HG02588 (cell line): Measurements from ENCODE around the gene FAAP100.
A peak's percentile ranks its signal among the peaks of the same experiment; 100 is the strongest.

Experiments
- ATAC-seq: cut with Tn5 transposase; IDR thresholded peaks from one replicate; pipeline ENCODE4 v1.9.1; 2021; ENCODE audit warnings: mild to moderate bottlenecking, moderate library complexity; ENCODE audit not compliant: unreplicated experiment

Gene FAAP100

GRCh38 chr17:81526662-81527571 is 25.2 kb downstream of the FAAP100 start:
- no peak for ATAC-seq

DNA sequence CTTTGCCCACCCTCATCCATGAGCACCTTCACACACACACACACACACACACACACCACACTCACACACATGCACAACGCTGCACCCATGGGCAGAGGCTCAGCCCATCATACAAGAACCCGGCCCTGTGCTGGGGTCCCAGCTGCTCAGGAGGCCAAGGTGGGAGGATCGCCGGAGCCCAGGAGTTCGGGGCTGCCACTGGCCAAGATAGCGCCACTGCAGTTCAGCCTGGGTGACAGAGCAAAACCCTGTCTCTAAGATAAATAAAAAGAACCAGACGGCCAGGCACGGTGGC is 27.3 kb downstream of the FAAP100 start:
- no peak for ATAC-seq

GRCh38 chr17:81524039-81524864 is 27.9 kb downstream of the FAAP100 start:
- no peak for ATAC-seq

GRCh38 chr17:81523402-81524038 is 28.6 kb downstream of the FAAP100 start:
- ATAC-seq, result no peak

GRCh38 chr17:81522491-81523401 is 29.4 kb downstream of the FAAP100 start:
- ATAC-seq, result no peak

- ATAC-seq, result no peak
These were observed 31.9 kb downstream of the FAAP100 start for GRCh38 chr17:81520021-81520901.

GRCh38 chr17:81519284-81520020 is 32.7 kb downstream of the FAAP100 start:
- ATAC-seq, result no peak

DNA sequence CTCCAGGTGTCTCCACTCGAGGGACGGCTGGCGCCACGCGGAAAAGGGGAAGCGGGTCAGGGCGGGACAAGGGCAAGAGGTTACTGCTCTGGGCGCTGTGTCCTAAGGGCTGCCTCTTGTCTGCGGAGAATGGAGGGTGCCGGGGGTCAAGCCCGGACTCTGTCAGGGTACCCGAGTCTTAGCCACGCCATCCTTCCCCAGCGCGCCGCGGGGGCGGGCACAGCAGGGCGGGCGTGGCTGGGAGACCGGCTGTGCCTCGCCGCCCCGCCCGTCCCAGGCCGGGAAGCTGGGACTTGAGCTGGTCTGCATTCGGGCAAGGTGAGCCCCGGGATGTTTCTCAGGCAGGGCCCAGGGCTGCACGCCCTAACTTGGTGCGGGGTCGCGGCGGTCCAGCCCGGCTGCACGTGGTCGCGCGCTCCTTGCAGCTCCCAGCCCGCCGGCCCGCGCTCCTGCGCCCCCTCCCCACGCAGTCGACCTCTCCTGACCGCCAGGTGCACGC is 33.3 kb downstream of the FAAP100 start:
- no peak for ATAC-seq

- no peak for ATAC-seq
These were observed 33.9 kb downstream of the FAAP100 start for GRCh38 chr17:81518113-81518784.

GRCh38 chr17:81517339-81518112 is 34.6 kb downstream of the FAAP100 start:
- no peak for ATAC-seq

DNA sequence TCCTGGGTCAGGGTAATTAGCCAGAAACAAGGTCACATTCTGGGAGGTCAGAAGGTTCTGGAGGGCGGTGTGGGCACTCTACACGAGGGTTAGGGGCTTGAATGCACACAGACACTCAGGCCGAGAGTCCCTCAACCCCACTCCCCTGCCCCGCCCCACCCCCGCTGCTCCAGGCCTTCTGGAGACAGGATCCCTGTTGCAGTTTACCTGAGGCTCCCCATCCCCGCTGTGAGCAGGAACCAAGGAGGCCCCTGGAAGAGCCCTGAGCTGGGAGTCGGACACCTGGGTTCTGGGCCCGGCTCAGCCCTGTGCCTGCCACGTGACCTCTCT is 35.2 kb downstream of the FAAP100 start:
- no peak for ATAC-seq

DNA sequence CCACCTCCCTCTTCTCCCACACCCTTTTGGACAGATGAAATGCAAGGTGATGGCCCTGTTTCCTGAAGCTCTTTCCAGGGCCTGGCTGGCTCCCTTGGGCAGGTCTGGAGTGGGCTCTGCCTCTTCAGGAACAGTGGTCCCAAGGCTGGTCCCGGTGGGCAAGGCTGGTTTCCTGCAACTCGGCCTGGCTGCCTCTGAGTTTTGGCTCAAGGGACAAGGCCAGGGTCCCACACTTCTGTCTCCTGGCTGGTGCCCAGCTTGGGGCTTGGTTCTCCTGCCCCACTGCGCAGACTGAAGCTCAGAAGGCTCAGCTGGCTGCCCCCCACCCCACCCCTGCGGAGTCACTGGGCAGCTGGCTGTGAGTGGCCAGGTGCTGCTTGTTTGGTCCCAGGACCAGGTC is 35.7 kb downstream of the FAAP100 start:
- no peak for ATAC-seq

GRCh38 chr17:81515530-81516041 is 36.6 kb downstream of the FAAP100 start:
- ATAC-seq, result no peak

GRCh38 chr17:81514739-81515529 is 37.2 kb downstream of the FAAP100 start:
- ATAC-seq, result peak; percentile 17

GRCh38 chr17:81514489-81514738 is 37.7 kb downstream of the FAAP100 start:
- ATAC-seq, result no peak

- ATAC-seq, result no peak
These were observed 38.2 kb downstream of the FAAP100 start for GRCh38 chr17:81513753-81514488.
